Measurements from ENCODE around the gene NCAPD3.

NCAPD3 gene, protein sequence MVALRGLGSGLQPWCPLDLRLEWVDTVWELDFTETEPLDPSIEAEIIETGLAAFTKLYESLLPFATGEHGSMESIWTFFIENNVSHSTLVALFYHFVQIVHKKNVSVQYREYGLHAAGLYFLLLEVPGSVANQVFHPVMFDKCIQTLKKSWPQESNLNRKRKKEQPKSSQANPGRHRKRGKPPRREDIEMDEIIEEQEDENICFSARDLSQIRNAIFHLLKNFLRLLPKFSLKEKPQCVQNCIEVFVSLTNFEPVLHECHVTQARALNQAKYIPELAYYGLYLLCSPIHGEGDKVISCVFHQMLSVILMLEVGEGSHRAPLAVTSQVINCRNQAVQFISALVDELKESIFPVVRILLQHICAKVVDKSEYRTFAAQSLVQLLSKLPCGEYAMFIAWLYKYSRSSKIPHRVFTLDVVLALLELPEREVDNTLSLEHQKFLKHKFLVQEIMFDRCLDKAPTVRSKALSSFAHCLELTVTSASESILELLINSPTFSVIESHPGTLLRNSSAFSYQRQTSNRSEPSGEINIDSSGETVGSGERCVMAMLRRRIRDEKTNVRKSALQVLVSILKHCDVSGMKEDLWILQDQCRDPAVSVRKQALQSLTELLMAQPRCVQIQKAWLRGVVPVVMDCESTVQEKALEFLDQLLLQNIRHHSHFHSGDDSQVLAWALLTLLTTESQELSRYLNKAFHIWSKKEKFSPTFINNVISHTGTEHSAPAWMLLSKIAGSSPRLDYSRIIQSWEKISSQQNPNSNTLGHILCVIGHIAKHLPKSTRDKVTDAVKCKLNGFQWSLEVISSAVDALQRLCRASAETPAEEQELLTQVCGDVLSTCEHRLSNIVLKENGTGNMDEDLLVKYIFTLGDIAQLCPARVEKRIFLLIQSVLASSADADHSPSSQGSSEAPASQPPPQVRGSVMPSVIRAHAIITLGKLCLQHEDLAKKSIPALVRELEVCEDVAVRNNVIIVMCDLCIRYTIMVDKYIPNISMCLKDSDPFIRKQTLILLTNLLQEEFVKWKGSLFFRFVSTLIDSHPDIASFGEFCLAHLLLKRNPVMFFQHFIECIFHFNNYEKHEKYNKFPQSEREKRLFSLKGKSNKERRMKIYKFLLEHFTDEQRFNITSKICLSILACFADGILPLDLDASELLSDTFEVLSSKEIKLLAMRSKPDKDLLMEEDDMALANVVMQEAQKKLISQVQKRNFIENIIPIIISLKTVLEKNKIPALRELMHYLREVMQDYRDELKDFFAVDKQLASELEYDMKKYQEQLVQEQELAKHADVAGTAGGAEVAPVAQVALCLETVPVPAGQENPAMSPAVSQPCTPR (N-terminal part only)

DNA sequence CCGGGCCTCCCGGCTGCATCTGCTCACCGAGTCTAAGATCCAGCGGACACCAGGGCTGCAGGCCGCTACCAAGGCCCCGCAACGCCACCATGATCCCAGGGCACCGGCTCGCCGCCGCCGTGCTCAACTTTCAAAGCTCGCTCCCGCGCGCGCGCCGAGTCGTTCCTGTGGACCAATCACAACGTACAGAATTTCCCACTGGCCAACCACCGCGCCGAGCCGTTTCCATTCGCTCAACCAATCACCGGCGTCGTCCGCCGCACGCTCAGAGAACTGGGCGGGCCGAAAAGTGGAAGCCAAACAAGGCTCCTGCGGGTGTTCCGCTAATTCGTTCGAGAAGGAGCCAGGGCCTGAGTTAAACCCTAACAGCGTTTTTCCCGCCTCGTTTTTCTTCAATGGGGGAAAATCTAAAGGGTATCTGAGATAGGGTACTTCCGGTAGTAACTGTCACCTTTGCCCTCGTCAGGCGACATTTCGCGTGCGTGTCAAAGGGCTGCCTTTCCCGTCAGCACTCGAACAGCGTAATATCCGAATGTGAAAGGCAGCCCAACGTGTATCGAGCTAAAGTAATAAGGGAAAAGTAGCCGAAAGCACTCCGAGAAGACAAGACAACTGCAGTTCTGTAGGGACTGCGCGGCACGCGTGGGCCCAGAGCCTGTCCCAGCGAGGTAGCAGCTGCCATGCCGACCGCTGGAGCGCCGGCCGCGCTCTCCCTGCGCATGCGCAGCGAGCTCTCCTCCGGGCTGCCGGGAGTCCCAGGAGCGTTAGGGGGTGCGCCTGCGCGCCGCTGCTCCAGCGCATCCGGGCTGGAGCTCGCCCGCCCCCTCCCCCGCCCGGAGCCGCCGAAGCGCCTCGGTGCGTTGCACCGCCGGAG, at the start of gene NCAPD3, which contains the start of gene VPS26B:
Gene NCAPD3 (minus strand): TSS at position 132 of the 874 bp plus-strand sequence. CDS start 41 bp downstream, at position 91.
Gene VPS26B (plus strand): TSS at position 836 of the 874 bp plus-strand sequence. CDS start 452 bp downstream, outside the sequence.
- peak; percentile 96 for DNase-seq (ENCODE audit: low read depth)
- H3K4me3 ChIP-seq (replicated peaks; ENCODE audit: low read depth, low read length): peak within 1 kb of the TSS; percentile 95
- TF ChIP-seq, protein P1, sequence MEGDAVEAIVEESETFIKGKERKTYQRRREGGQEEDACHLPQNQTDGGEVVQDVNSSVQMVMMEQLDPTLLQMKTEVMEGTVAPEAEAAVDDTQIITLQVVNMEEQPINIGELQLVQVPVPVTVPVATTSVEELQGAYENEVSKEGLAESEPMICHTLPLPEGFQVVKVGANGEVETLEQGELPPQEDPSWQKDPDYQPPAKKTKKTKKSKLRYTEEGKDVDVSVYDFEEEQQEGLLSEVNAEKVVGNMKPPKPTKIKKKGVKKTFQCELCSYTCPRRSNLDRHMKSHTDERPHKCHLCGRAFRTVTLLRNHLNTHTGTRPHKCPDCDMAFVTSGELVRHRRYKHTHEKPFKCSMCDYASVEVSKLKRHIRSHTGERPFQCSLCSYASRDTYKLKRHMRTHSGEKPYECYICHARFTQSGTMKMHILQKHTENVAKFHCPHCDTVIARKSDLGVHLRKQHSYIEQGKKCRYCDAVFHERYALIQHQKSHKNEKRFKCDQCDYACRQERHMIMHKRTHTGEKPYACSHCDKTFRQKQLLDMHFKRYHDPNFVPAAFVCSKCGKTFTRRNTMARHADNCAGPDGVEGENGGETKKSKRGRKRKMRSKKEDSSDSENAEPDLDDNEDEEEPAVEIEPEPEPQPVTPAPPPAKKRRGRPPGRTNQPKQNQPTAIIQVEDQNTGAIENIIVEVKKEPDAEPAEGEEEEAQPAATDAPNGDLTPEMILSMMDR (IDR thresholded peaks at IDR 0.05; ENCODE audit: low read length, missing control alignments): no peak

DNA sequence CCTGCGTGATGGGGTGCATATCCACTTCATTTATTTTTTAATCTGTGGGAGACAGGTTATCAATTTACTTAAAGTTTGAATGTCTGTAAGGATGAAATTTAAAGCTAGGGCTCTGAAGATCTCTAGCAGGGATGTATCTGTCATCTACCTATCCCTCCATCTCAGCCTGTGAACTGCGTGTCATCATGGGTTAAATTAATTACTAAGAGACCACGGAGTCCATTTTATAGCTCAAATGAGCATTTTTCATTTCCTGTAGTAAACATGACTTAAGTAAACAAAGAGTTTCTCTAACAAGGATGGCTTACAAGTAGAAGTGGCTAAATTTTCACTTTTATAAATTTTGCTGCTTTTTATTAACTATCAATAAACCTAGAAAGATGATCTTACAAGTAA, 49.5 kb upstream of the NCAPD3 start:
- DNase-seq (ENCODE audit: low read depth): no peak
- TF ChIP-seq, protein P1 (IDR thresholded peaks at IDR 0.05; ENCODE audit: low read length, missing control alignments): no peak
- no peak overlapping the region for H3K4me3 ChIP-seq (replicated peaks; ENCODE audit: low read depth, low read length)

DNA sequence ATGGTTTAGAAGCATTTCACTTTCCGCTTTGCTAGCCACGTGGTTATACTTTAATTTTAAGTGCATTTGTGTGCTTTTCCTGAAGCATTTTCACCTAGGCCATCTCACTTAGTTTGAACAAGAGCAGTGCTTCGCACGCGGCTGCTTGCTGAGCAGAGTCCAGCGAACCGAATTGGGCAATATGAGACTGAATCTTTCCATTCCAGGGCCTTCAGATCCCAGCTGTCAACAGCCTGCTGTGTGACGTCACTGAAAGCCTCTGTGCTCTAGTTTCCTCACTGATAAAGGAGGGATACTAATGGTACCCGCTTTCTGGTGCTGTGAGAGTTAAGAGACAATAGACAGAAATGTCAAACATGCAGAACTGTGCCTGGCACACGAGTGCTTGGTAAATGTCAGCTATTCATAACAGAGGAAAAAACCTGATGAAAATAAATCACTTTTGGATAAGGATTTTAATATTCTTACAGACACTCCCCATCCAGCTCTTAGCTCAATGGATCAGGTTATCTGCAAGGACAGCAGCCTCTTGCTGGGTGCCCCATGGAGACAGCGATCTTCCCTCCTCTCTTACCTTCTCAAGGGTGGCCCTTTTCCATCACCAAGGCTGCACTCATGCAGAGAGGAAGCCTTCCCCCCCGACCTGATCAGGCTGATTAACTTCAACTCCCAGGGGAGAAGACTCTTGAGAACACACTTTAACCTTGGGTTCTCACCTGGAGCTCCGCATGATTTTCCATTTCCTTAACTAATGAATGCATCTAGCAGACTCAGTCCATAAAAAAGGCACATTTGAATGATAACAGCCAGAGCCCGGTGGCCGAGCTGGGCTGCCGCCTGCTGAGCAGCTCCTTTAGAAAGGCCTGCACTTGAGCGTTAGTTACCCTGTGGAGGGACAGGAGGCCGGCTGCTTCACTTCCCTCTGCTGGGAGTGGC, 48.9 kb upstream of the NCAPD3 start:
- H3K4me3 ChIP-seq (replicated peaks; ENCODE audit: low read depth, low read length): no peak overlapping the region
- TF ChIP-seq, protein P1 (IDR thresholded peaks at IDR 0.05; ENCODE audit: low read length, missing control alignments): no peak
- DNase-seq (ENCODE audit: low read depth): peak; percentile 84

DNA sequence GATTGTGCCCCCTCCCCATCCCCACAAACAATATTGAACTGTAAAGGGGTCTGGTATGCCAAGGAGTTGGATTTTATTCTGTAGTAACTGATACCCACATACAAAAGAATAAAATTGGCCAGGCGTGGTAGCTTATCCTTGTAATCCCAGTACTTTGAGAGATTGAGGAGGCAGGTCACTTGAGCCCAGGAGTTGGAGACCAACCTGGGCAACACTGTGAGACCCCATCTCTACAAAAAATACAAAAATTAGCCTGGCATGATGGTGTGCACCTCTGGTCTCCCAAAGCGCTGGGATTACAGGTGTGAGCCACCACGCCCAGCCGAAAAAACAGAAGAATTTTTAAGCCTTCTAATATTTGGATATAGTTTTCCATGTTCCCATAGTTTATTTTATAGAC, 48.2 kb upstream of the NCAPD3 start:
- DNase-seq (ENCODE audit: low read depth): no peak
- TF ChIP-seq, protein P1 (IDR thresholded peaks at IDR 0.05; ENCODE audit: low read length, missing control alignments): no peak
- H3K4me3 ChIP-seq (replicated peaks; ENCODE audit: low read depth, low read length): no peak overlapping the region

DNA sequence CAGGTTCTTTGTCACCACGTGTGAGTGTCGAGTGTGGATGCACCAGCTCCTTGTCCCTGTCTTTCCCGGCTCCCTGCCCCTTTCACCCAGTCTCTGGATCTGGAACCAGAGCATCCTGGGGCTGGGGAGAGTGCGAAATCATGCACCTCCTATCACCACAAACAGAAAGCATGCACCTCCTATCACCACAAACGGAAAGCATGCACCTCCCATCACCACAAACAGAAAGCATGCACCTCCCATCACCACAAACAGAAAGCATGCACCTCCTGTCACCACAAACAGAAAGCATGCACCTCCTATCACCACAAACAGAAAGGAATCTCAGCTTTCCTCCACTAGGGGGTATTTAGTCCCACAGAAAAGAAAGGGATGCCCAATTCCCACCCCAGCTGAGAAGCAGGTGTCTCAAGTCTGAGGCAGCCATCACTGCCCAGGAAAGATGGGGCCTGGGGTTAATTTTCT, 46.5 kb upstream of the NCAPD3 start:
- no peak overlapping the region for H3K4me3 ChIP-seq (replicated peaks; ENCODE audit: low read depth, low read length)
- DNase-seq (ENCODE audit: low read depth): no peak
- TF ChIP-seq, protein P1 (IDR thresholded peaks at IDR 0.05; ENCODE audit: low read length, missing control alignments): peak; percentile 16
